Adrenal gland (tissue), 5 donors: Measurements from ENCODE around the gene GRID1.

Source experiments
- POLR2A ChIP-seq, 2 donors: fragments of 450-650 bp; IDR thresholded peaks; one replicate each; pipeline ENCODE4 v1.6.1; 2017; ENCODE audit warnings: antibody characterized with exemption in 2 of 2, mild to moderate bottlenecking in 2 of 2, moderate library complexity in 1 of 2
- TF ChIP-seq, protein P1 (sequence below), 6 experiments: fragments of 450-650 bp in 4 of 6; fragments of 200-600 bp in 2 of 6; sonication (generic) in 1 of 6; IDR thresholded peaks; 1 replicate in 5 of 6; 2 replicates in 1 of 6; pipeline versions ENCODE4 v1.5.1 to v1.8.0; 2016 to 2021; ENCODE audit warnings: antibody characterized with exemption in 6 of 6, mild to moderate bottlenecking in 2 of 6, moderate library complexity in 1 of 6
- donor health status: DM: no; HTN: no; CAD: no.

DNA sequence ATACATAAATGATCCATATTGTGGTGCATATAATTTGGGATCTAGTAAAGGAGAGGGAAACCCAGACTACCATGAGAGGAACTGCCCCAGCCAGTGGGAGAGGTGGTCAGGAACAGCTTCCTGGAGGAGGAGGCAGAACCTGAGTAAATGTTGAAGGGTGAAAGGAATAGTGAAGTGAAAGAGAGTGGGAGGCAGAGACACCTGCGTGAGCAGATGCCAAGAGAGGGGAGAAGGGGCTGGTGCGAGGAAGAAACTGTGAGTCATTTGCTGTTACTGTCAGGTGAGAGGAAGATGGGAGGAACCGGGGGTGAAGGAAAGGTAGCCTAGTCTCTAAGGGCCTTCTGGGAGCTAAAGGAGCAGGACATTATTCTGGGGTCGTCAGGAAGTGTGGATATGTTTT is 294.8 kb downstream of the GRID1 start:
- TF ChIP-seq POLR2A (IDR thresholded peaks at IDR 0.05): no peak
- TF ChIP-seq, protein P1, sequence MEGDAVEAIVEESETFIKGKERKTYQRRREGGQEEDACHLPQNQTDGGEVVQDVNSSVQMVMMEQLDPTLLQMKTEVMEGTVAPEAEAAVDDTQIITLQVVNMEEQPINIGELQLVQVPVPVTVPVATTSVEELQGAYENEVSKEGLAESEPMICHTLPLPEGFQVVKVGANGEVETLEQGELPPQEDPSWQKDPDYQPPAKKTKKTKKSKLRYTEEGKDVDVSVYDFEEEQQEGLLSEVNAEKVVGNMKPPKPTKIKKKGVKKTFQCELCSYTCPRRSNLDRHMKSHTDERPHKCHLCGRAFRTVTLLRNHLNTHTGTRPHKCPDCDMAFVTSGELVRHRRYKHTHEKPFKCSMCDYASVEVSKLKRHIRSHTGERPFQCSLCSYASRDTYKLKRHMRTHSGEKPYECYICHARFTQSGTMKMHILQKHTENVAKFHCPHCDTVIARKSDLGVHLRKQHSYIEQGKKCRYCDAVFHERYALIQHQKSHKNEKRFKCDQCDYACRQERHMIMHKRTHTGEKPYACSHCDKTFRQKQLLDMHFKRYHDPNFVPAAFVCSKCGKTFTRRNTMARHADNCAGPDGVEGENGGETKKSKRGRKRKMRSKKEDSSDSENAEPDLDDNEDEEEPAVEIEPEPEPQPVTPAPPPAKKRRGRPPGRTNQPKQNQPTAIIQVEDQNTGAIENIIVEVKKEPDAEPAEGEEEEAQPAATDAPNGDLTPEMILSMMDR (IDR thresholded peaks at IDR 0.05): no peak
